Stimulated activated CD4-positive, alpha-beta T cell treated with anti-CD3 and anti-CD28 coated beads, Interleukin-12 subunit alpha, Interleukin-12 subunit beta, amount 100 ng/mL, for 4 hours (primary cell): ENCODE measurements around the gene MYL6.
"Not testable (repeated sequence)": the region's sequence is repeated elsewhere in the genome, so short reads cannot be mapped to it uniquely, and the experiment has no call there.

Experiments used
- DNase-seq: peaks from one replicate; pipeline ENCODE4 v3.0.0-alpha.2; 2020

Gene MYL6

GRCh38 chr12:56129942-56130495, 28.1 kb upstream of the MYL6 start:
- no peak for DNase-seq

- no peak for DNase-seq
Measured at GRCh38 chr12:56130876-56131275, 27.3 kb upstream of the MYL6 start.

GRCh38 chr12:56134897-56135296, 23.3 kb upstream of the MYL6 start:
- no peak for DNase-seq

DNA sequence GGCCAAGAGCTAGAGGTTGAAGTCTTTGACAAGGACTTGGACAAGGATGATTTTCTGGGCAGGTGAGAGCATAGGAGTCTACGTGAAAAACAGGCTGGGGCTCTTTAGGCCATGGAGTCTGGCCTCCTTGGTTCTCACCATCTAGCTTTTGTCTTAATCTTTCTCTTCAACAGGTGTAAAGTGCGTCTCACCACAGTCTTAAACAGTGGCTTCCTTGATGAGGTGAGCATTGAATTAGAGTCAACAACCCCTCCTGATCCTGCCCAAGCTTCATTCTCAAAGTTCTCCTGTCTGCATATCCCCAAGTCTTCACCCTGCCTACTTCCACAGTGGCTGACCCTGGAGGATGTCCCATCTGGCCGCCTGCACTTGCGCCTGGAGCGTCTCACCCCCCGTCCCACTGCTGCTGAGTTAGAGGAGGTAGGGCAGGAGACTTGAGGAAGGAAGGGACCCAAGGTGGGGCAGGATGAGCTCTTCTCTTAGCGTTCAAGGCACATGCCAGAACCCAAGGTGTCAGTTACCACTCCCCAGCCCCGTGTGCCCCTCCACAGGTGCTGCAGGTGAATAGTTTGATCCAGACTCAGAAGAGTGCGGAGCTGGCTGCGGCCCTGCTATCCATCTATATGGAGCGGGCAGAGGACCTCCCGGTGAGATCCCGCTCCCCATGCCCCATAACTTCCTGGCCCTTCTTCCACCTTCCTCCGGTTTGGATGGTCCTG, 20.1 kb upstream of the MYL6 start:
- DNase-seq, result no peak

- DNase-seq, result no peak
Measured at GRCh38 chr12:56141946-56142784, 16.0 kb upstream of the MYL6 start.

GRCh38 chr12:56143217-56143616, 14.9 kb upstream of the MYL6 start:
- DNase-seq, result no peak

DNA sequence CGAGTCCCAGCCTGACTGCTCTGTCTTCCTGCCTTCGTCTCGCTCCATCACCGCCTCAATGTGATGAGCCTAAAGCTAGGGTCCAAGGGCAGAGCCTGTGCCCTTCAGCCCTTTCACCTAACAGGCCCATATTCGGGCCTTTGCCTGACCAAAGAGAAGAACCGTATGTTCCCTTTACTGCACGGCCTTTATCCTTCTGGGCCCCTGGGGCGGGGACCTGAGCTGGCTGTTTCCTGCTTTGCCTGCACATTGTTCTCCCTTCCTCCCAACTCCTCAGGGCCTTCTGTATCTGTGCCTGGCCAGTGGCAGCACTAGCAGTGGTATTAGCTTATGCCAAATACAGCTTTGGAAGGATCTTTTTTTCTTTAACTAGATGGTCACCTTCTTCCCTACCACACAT, 14.3 kb upstream of the MYL6 start:
- DNase-seq, result no peak

DNA sequence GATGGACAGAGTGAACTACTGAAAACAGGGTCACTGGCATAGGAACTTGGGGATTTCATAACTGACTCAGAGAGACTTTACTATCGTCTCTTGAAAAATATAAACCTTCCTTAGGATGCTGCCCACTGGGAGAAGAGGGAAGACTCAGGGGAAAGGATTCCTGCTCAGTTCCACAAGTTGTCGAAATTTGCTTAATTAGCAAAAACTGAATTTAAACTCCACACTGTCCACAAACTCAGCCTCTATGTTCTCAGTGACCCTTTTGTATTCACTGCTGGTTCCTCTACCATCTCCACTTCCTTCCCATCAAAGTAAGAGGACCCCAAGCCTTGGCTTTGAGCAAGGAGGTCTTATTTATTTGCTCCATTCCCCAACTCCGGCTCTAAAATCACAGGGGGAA, 12.9 kb upstream of the MYL6 start:
- no peak for DNase-seq

DNA sequence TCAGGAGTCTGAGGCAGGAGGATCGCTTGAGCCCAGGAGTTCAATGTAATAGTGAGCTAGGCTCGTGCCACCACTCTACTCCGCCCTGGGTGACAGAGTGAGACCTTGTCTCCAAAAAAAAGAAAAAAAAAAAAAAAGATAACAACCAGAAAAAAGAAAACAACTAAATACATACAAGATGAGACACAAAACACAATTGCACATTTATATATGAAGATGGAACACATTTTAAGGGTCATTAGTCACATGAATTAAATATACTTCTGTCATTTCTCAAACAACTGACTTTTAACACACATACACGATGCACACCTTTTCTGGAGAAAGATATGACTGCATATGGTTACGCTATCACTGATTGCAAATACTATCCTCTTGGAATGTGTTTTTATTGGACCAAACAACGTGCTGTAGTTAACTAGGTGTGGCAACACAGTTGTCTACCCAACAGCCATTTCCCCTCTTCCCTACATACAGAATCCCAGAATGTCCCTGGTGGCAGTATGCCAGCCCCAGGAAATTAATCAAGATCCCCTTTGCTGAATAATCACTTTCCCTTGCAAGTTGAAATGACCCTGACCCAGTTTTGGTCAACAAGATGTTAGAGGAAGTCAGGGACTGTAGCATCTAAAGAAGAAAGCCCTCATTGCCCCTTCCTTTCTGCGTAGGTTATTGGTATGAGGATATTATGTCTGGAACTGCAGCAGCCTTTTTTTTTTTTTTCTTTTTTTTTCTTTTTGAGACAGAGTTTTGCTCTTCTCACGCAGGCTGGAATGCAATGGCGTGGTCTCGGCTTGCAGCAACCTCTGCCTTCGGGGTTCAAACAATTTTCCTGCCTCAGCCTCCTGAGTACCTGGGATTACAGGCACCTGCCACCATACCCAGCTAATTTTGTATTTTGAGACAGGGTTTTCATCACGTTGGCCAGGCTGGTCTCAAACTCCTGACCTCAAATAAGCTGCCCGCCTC, 11.4 kb upstream of the MYL6 start:
- no peak for DNase-seq

DNA sequence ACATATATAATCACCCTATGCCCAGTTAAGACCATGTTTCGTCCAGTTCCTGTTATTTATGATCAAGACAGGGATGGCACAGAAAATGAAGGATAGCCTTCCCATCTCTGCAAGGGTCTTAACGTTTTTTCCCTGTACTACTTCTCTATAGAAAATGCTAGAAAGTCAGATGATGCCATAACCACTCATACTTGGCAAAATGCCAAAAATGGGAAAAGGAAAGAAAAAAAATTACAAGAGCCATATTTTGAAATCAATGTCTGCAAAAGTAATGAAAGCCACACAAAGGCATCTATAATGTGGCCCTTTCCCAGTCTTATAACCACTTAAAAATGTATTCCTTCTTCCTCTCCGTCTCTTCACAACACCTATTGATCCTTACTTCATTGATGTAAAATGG, 7.6 kb upstream of the MYL6 start:
- DNase-seq, result no peak

DNA sequence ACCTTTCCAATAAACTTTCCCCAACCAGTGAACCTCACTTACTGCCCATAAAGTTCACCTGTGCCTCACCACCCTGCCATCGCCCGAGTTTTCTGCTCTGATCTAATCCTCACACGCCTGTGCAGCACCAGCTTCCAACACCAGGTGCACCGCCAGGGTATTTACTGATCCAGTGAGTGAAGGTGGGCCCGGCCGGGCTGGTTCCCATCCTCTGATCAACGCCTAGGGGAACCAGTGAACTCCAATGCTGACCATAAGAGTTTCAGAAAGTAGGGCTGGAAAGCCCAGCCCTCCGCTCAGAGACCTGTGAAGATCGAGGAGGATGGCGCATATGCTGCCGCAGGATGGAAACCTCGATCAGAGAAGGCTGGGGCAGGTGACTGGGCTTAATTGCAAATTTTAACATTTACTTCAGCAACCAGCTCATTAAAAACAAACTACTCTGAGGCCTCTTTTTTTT, 6.5 kb upstream of the MYL6 start:
- DNase-seq, result peak; percentile 56

GRCh38 chr12:56152132-56152755, 5.9 kb upstream of the MYL6 start, which contains the start of gene MYL6B:
MYL6B (plus strand) TSS chr12:56152587; CDS start chr12:56153919, 1,332 bp downstream.
- peak; percentile 92 for DNase-seq

DNA sequence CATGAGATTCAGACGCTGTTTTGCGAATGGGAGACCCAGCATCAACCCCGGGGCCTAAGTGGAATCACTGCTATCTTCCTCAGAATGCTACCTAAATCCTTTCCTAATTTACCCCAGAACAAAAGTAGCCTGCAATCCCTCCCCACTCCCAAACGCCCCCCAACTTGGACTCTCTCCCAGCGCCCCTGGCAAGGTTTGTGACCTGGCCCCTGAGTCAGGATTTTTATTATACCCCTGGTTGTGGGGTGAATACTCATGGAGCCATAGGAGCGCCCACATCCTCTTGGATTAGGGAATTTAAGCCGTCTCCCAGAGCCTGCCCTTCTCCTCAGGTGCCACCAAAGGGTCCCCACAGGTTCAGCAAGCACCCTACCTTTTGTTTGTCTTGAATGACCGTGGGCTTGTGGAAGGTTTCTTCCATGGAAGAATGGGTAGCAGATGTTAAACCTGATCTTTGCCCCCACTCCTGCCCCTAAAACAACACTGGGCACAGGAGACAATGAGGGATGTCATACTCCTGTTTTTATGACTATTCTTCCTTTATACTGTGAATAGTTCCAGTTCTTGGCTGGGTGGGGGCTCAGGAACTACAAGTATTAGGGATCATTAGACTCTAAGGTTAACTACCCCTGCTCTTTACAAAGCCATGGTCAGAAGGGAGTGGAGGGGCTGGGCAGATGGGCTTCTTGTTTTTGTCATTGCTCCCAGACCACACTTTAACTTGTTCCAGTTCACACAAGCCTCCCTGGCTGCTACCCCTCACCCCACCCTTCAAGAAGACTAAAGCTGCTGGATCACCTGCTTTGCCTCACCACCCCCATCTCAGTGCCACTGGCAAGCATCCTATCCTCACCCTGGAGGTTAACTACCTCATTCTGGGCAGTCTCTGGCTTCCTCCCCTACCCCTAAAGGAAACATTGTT, 5.1 kb upstream of the MYL6 start:
- DNase-seq, result no peak

DNA sequence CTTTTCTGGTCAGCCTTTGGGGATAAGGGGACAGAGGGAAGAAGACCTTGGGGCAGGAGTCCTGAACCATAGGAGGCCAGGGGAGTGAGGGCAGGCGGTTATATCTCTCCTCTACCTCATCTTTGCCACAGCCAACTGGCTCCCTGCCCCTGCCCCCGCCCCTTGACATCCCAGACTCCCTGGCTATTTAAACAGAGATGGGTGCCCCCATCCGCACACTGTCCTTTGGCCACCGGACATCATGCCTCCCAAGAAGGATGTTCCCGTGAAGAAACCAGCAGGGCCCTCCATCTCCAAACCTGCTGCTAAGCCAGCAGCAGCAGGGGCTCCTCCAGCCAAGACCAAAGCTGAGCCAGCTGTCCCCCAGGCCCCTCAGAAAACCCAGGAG, 4.5 kb upstream of the MYL6 start:
- no peak for DNase-seq

GRCh38 chr12:56154246-56154771, 3.9 kb upstream of the MYL6 start:
- no peak for DNase-seq

- no peak for DNase-seq
Measured at GRCh38 chr12:56154818-56155217, 3.3 kb upstream of the MYL6 start.

- DNase-seq, result no peak
Measured at GRCh38 chr12:56155256-56155845, 2.8 kb upstream of the MYL6 start.

DNA sequence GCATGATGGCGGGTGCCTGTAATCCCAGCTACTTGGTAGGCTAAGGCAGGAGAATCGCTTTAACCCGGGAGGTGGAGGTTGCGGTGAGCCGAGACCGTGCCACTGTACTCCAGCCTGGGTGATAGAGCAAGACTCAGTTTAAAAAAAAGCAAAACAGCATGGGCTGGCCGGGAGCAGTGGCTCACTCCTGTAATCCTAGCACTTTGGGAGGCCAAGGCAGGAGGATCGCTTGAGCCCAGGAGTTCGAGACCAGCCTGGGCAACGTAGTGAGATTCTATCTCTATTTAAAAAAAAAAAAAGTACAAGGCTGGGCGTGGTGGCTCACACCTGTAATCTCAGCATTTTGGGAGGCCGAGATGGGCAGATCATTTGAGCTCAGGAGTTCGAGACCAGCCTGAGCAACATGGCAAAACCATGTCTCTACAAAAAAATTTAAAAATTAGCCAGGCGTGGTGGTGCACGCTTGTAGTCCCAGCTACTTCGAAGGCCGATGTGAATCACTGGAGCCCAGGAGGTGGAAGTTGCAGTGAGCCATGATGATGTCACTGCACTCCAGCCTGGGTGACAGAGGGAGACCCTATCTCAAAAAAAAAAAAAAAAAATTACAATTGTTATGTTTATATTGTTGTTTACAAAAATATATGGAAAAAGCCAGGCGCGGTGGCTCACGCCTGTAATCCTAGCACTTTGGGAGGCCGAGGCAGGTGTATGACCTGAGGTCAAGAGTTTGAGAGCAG, 1.5 kb upstream of the MYL6 start:
- not testable (repeated sequence) for DNase-seq

- peak; percentile 39 for DNase-seq
Measured at GRCh38 chr12:56157201-56158028, 744 bp upstream of the MYL6 start.
